ENCODE measurements around the gene ARSH.

GRCh38 chrX:3006495-3006894 lies at the start of gene ARSH:
- TF ChIP-seq POLR2AphosphoS5 (IDR thresholded peaks at IDR 0.05; ENCODE audit: low read length) (no peak), CHD1 (IDR thresholded peaks at IDR 0.05; ENCODE audit: low read depth, low read length) (no peak), CTCF (IDR thresholded peaks at IDR 0.05 in 2 of 3, conservative IDR thresholded peaks at IDR 0.05 in 1 of 3; ENCODE audit: control insufficient read depth in 2 of 3, extremely low read depth in 1 of 3, insufficient read depth in 1 of 3, low read depth in 3 of 3, low read length in 3 of 3) (no peak), MXI1 (IDR thresholded peaks at IDR 0.05; ENCODE audit: low read depth, low read length) (no peak)
